ENCODE results near the gene YPEL3. TPM values are rescaled to one million over a fixed set of nuclear protein-coding genes. Genes with fewer than 3 reads are reported as not detected.
"Not testable (repeated sequence)": the region's sequence is repeated elsewhere in the genome, so short reads cannot be mapped to it uniquely, and the experiment has no call there.

Gene YPEL3
- total RNA-seq, 3 donors from 2014 or later (not counting 1 experiment from before 2014, with no cell fraction given), result 148 to 177 (median 160) TPM

GRCh38 chr16:30132591-30132990, 36.6 kb upstream of the YPEL3 start:
- Mint-ChIP-seq H3K27me3 (ENCODE audit: low read depth in 2 of 2) (no peaks in the 10 kb centered on the region), H3K27ac (no peak overlapping the region), H3K4me3 (no peak overlapping the region), H3K36me3 (no peaks in the 10 kb centered on the region), H3K4me1 (no peaks in the 10 kb centered on the region), H3K9me3 (no peaks in the 10 kb centered on the region)
- H3K36me3 ChIP-seq (ENCODE audit: control insufficient read depth, insufficient read depth, low read length), result no peaks in the 10 kb centered on the region
- intact Hi-C loops (cut with micrococcal nuclease), result no loop called here
- DNase-seq (no peak), ATAC-seq (no peak)
- no peak overlapping the region for H3K27ac ChIP-seq (ENCODE audit: low read length)
- no peak overlapping the region for H3K4me3 ChIP-seq (ENCODE audit: low read length)
- no peak for TF ChIP-seq CTCF (IDR thresholded peaks at IDR 0.05)
- H3K4me1 ChIP-seq (ENCODE audit: control insufficient read depth, insufficient read depth, low read length), result peaks cover 16% of the 10 kb centered on the region
- no peaks in the 10 kb centered on the region for H3K27me3 ChIP-seq (ENCODE audit: control insufficient read depth, insufficient read depth, low read length)
- 77% methylated on average over 3 of the region's 3 CpGs for WGBS (ENCODE audit: insufficient coverage)
- H3K9me3 ChIP-seq (ENCODE audit: control insufficient read depth, insufficient read depth, low read length), result peaks cover 11% of the 10 kb centered on the region

GRCh38 chr16:30131869-30132475, 36.0 kb upstream of the YPEL3 start:
- H3K27ac Mint-ChIP-seq, result no peak overlapping the region
- Histone ChIP-seq H3K4me3 (ENCODE audit: low read length) (no peak overlapping the region), H3K27me3 (ENCODE audit: control insufficient read depth, insufficient read depth, low read length) (no peaks in the 10 kb centered on the region), H3K4me1 (ENCODE audit: control insufficient read depth, insufficient read depth, low read length) (peaks cover 16% of the 10 kb centered on the region), H3K36me3 (ENCODE audit: control insufficient read depth, insufficient read depth, low read length) (no peaks in the 10 kb centered on the region), H3K9me3 (ENCODE audit: control insufficient read depth, insufficient read depth, low read length) (peaks cover 11% of the 10 kb centered on the region), H3K27ac (ENCODE audit: low read length) (no peak overlapping the region)
- no peaks in the 10 kb centered on the region for H3K36me3 Mint-ChIP-seq
- intact Hi-C loops (cut with micrococcal nuclease), result no loop called here
- ATAC-seq (no peak), DNase-seq (no peak)
- H3K27me3 Mint-ChIP-seq (ENCODE audit: low read depth in 2 of 2), result no peaks in the 10 kb centered on the region
- no peak overlapping the region for H3K4me3 Mint-ChIP-seq
- no peaks in the 10 kb centered on the region for H3K9me3 Mint-ChIP-seq
- no peak for TF ChIP-seq CTCF (IDR thresholded peaks at IDR 0.05)
- WGBS (ENCODE audit: insufficient coverage), result 93% methylated on average over 4 of the region's 4 CpGs
- H3K4me1 Mint-ChIP-seq, result no peaks in the 10 kb centered on the region

GRCh38 chr16:30127993-30128392, 32.0 kb upstream of the YPEL3 start:
- TF ChIP-seq CTCF (IDR thresholded peaks at IDR 0.05), result no peak
- no peaks in the 10 kb centered on the region for H3K9me3 Mint-ChIP-seq
- DNase-seq (no peak), ATAC-seq (no peak)
- Histone ChIP-seq H3K9me3 (ENCODE audit: control insufficient read depth, insufficient read depth, low read length) (peaks cover 11% of the 10 kb centered on the region), H3K27ac (ENCODE audit: low read length) (no peak overlapping the region), H3K27me3 (ENCODE audit: control insufficient read depth, insufficient read depth, low read length) (no peaks in the 10 kb centered on the region), H3K36me3 (ENCODE audit: control insufficient read depth, insufficient read depth, low read length) (no peaks in the 10 kb centered on the region), H3K4me3 (ENCODE audit: low read length) (no peak overlapping the region), H3K4me1 (ENCODE audit: control insufficient read depth, insufficient read depth, low read length) (peaks cover 22% of the 10 kb centered on the region)
- intact Hi-C loops (cut with micrococcal nuclease), result no loop called here
- no peaks in the 10 kb centered on the region for H3K27me3 Mint-ChIP-seq (ENCODE audit: low read depth in 2 of 2)
- H3K4me1 Mint-ChIP-seq, result no peaks in the 10 kb centered on the region
- no peaks in the 10 kb centered on the region for H3K36me3 Mint-ChIP-seq
- WGBS (ENCODE audit: insufficient coverage), result 100% methylated on average over 1 of the region's 1 CpG
- H3K4me3 Mint-ChIP-seq, result no peak overlapping the region
- H3K27ac Mint-ChIP-seq, result no peak overlapping the region

- WGBS (ENCODE audit: insufficient coverage), result 93% methylated on average over 9 of the region's 9 CpGs
- H3K27ac ChIP-seq (ENCODE audit: low read length); H3K36me3 ChIP-seq (ENCODE audit: control insufficient read depth, insufficient read depth, low read length); H3K27me3 ChIP-seq (ENCODE audit: control insufficient read depth, insufficient read depth, low read length); H3K4me3 ChIP-seq (ENCODE audit: low read length); H3K36me3 Mint-ChIP-seq; H3K27me3 Mint-ChIP-seq (ENCODE audit: low read depth in 2 of 2); intact Hi-C loops (cut with micrococcal nuclease); H3K9me3 Mint-ChIP-seq; H3K4me3 Mint-ChIP-seq; ATAC-seq; H3K27ac Mint-ChIP-seq; H3K9me3 ChIP-seq (ENCODE audit: control insufficient read depth, insufficient read depth, low read length); DNase-seq: not testable (repeated sequence)
- H3K4me1 ChIP-seq (ENCODE audit: control insufficient read depth, insufficient read depth, low read length), result peaks cover 30% of the 10 kb centered on the region
- H3K4me1 Mint-ChIP-seq, result peaks cover 8 to 17% of the 10 kb centered on the region in 2 donors
These were observed 29.7 kb upstream of the YPEL3 start for GRCh38 chr16:30125690-30126089.

Data from natural killer cell (primary cell).